IPS DF 6.9 (cell line): ENCODE measurements around the gene NKD2.

ENCODE experiments used
- DNase-seq: peaks from one replicate; pipeline ENCODE4 v3.0.0-alpha.2; 2013; ENCODE audit warnings: low read depth, low spot score
- H3K27ac ChIP-seq: one replicate; pipeline ENCODE4 v1.5.1; 2013; ENCODE audit warnings: low read length, control low read depth
- H3K27me3 ChIP-seq: 2 replicates; pipeline ENCODE4 v1.6.1; 2013; ENCODE audit warnings: mild to moderate bottlenecking, low read length; ENCODE audit not compliant: control insufficient read depth, insufficient read depth
- H3K36me3 ChIP-seq: 2 replicates; pipeline ENCODE4 v1.6.1; 2013; ENCODE audit warnings: low read length; ENCODE audit not compliant: control insufficient read depth, insufficient read depth
- H3K4me1 ChIP-seq: 2 replicates; pipeline ENCODE4 v1.6.1; 2013; ENCODE audit warnings: low read length; ENCODE audit not compliant: control insufficient read depth, insufficient read depth
- H3K4me3 ChIP-seq: 2 replicates; pipeline ENCODE4 v1.5.1; 2013; ENCODE audit warnings: mild to moderate bottlenecking, low read length
- H3K9me3 ChIP-seq: 2 replicates; pipeline ENCODE4 v1.6.1; 2013; ENCODE audit warnings: low read length, inconsistent platforms; ENCODE audit not compliant: control insufficient read depth, insufficient read depth
- WGBS: extraction: QIAGEN DNeasy Blood & Tissue Kit; methylation state at CpG from one replicate; pipeline ENCODE4 v1.1.7; 2013; ENCODE audit warnings: mixed read lengths, missing lambda C conversion rate; ENCODE audit not compliant: insufficient read length, insufficient coverage; 5-methylcytosine and 5-hydroxymethylcytosine counted together

Gene NKD2

GRCh38 chr5:1034986-1035385 lies 26.4 kb downstream of the NKD2 start:
- H3K9me3 ChIP-seq: no peaks in the 10 kb centered on the region

DNA sequence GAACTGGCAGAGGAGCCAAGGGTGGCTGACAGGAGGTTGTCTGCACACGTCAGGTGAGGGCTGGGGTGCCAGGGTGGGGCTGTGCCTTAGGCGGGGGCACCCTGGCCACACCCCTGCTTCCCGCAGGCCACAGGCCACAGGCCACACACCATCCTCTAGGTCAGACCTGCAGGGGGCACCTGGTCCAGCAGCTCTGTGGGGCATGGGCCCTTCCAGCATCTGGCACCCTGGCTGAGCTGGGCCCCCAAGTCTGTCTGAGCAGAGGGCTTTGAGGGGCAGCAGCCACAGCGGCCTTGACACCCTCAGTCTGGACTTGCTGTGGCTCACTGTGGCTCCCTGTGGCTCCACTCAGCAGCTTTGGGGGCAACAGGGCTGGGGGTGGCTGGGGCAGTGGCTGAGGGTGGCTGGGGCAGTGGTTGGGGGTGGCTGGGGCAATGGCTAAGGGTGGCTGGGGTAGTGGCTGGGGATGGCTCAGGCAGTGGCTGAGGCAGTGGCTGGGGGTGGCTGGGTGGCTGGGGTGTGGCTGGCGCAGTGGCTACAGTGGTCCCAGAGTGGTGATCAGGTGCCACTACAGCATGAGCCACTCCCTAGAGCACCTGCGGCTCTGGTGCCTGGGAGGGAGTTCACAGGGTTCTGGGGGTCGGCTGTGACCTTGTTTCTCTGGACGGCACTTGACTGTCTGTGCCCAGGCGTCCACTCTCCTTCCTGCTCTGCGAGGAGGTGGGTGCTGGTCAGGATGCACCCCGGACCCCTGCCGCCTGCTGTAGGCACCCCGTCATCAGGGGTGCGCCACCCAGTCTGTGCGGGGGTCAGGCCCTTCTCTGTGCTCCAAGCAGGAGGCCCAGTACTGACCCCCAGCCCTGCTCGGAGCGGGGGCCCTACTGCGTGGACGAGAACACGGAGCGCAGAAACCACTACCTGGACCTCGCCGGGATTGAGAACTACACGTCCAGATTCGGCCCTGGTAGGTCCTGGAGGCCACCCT lies 27.1 kb downstream of the NKD2 start:
- no peak for DNase-seq
- H3K4me1 ChIP-seq: no peaks in the 10 kb centered on the region; the same call in 1 of the 2 replicates
- no peaks in the 10 kb centered on the region for H3K27me3 ChIP-seq
- no peak overlapping the region for H3K27ac ChIP-seq
- no peaks in the 10 kb centered on the region for H3K9me3 ChIP-seq
- H3K36me3 ChIP-seq: no peaks in the 10 kb centered on the region
- no peak overlapping the region for H3K4me3 ChIP-seq
- no CpG with 5 or more reads among the region's 25 CpGs for WGBS

More at GRCh38 chr5:1034986-1035385, 26.4 kb downstream of the NKD2 start:
- DNase-seq: no peak
- no peaks in the 10 kb centered on the region for H3K36me3 ChIP-seq
- no peak overlapping the region for H3K4me3 ChIP-seq
- no peaks in the 10 kb centered on the region for H3K27me3 ChIP-seq
- H3K4me1 ChIP-seq: peaks cover 2% of the 10 kb centered on the region; the same call in 1 of the 2 replicates
- H3K27ac ChIP-seq: no peak overlapping the region
- WGBS: 100% methylated on average over 2 of the region's 2 CpGs

DNA sequence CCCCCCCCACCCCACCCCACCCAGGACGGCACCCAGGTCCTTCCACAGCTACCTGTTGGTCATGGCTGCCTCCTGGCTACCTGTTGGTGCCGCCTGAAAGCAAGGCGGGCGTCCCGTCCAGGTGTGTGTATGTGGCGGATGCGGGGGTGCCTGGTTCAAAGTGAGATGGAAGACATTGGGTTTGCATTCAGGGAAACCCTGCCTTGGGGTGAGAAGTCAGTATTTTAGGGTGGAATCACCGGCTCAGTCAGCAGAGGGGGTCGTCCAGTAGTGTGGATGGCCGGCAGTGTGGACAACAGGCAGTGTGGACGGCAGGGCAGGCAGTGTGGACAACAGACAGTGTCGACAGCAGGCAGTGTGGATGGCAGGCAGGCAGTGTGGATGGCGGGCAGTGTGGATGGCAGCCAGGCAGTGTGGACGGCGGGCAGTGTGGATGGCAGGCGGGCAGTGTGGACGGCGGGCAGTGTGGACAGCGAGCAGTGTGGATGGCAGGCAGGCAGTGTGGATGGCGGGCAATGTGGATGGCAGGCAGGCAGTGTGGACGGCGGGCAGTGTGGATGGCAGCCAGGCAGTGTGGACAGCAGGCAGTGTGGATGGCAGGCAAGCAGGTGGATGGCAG lies 28.0 kb downstream of the NKD2 start:
- Histone ChIP-seq H3K4me3 (no peak overlapping the region), H3K9me3 (no peaks in the 10 kb centered on the region), H3K4me1 (no peaks in the 10 kb centered on the region; the same call in 1 of the 2 replicates), H3K36me3 (no peaks in the 10 kb centered on the region), H3K27me3 (no peaks in the 10 kb centered on the region), H3K27ac (no peak overlapping the region)
- WGBS: no CpG with 5 or more reads among the region's 22 CpGs
- DNase-seq: no peak

- DNase-seq: no peak
Observed at GRCh38 chr5:1037123-1037670, 28.6 kb downstream of the NKD2 start.

DNA sequence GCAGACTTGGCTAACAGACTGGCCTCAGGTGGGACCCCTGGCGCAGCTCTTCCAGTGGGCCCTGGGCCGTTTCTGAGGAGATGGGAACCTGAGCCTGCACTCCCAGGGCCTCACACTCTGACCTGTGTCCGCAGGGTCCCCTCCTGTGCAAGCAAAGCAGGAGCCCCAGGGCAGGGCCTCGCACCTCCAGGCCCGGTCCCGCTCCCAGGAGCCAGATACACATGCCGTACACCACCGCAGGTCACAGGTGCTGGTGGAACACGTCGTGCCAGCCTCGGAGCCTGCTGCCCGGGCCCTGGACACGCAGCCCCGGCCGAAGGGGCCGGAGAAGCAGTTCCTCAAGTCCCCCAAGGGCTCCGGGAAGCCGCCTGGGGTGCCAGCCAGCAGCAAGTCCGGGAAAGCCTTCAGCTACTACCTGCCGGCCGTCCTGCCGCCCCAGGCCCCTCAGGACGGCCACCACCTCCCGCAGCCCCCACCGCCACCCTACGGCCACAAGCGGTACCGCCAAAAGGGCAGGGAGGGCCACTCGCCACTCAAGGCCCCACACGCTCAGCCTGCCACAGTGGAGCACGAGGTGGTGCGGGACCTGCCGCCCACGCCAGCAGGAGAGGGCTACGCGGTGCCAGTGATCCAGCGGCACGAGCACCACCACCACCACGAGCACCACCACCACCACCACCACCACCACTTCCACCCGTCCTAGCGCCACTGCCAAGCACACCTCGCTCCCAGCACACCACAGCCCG lies 29.2 kb downstream of the NKD2 start:
- H3K4me3 ChIP-seq: no peak overlapping the region
- H3K4me1 ChIP-seq: no peaks in the 10 kb centered on the region
- no peaks in the 10 kb centered on the region for H3K9me3 ChIP-seq
- no peak overlapping the region for H3K27ac ChIP-seq
- WGBS: no CpG with 5 or more reads among the region's 43 CpGs
- no peaks in the 10 kb centered on the region for H3K27me3 ChIP-seq
- no peaks in the 10 kb centered on the region for H3K36me3 ChIP-seq
- no peak for DNase-seq

More at GRCh38 chr5:1037123-1037670, 28.6 kb downstream of the NKD2 start:
- H3K4me1 ChIP-seq: no peaks in the 10 kb centered on the region
- no peaks in the 10 kb centered on the region for H3K36me3 ChIP-seq
- WGBS: no CpG with 5 or more reads among the region's 16 CpGs
- H3K27ac ChIP-seq: no peak overlapping the region
- H3K27me3 ChIP-seq: no peaks in the 10 kb centered on the region
- H3K9me3 ChIP-seq: no peaks in the 10 kb centered on the region
- no peak overlapping the region for H3K4me3 ChIP-seq

GRCh38 chr5:1038417-1039209 lies 30.0 kb downstream of the NKD2 start:
- no peak overlapping the region for H3K4me3 ChIP-seq
- no peak for DNase-seq
- H3K9me3 ChIP-seq: no peaks in the 10 kb centered on the region
- H3K4me1 ChIP-seq: no peaks in the 10 kb centered on the region
- WGBS: no CpG with 5 or more reads among the region's 28 CpGs
- no peaks in the 10 kb centered on the region for H3K27me3 ChIP-seq
- H3K27ac ChIP-seq: no peak overlapping the region
- H3K36me3 ChIP-seq: no peaks in the 10 kb centered on the region

- no peak for DNase-seq
- H3K27me3 ChIP-seq: no peaks in the 10 kb centered on the region
- no peaks in the 10 kb centered on the region for H3K4me1 ChIP-seq
- H3K4me3 ChIP-seq: no peak overlapping the region
- no peak overlapping the region for H3K27ac ChIP-seq
- no CpG with 5 or more reads among the region's 16 CpGs for WGBS
- no peaks in the 10 kb centered on the region for H3K36me3 ChIP-seq
- H3K9me3 ChIP-seq: no peaks in the 10 kb centered on the region
Observed at GRCh38 chr5:1039210-1039548, 30.6 kb downstream of the NKD2 start.

DNA sequence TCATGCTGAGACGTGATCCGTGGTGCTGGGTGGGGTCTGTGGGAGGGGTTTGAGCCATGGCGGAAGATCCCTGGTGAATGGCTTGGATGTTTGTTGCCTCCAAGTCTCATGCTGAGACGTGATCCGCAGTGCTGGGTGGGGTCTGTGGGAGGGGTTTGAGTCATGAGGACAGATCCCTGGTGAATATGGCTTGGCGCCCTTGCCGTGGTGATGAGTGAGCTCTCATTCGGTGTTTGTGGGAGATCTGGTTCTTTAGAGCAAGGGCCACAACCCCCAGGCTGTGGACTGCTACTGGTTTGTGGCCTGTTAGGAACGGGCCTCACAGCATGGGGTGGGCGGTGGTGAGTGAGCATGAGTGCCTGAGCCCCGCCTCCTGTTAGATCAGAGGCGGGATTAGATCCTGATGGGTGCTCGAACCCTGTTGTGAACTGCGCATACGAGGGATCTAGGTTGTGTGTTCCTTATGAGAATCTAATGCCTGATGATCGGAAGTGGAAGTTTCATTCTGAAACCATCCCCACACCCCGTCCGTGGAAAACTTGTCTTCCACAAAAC lies 31.2 kb downstream of the NKD2 start:
- DNase-seq: no peak
- H3K27ac ChIP-seq: no peak overlapping the region
- no peaks in the 10 kb centered on the region for H3K4me1 ChIP-seq
- H3K4me3 ChIP-seq: no peak overlapping the region
- H3K9me3 ChIP-seq: no peaks in the 10 kb centered on the region
- no peaks in the 10 kb centered on the region for H3K36me3 ChIP-seq
- no CpG with 5 or more reads among the region's 18 CpGs for WGBS
- H3K27me3 ChIP-seq: no peaks in the 10 kb centered on the region

- Histone ChIP-seq H3K27me3 (no peaks in the 10 kb centered on the region), H3K27ac (no peak overlapping the region)
Observed at GRCh38 chr5:1040571-1040970, 32.0 kb downstream of the NKD2 start.

More at GRCh38 chr5:1040571-1040970, 32.0 kb downstream of the NKD2 start:
- no peaks in the 10 kb centered on the region for H3K36me3 ChIP-seq
- no peaks in the 10 kb centered on the region for H3K9me3 ChIP-seq
- H3K4me3 ChIP-seq: no peak overlapping the region
- WGBS: no CpG with 5 or more reads among the region's 10 CpGs
- H3K4me1 ChIP-seq: no peaks in the 10 kb centered on the region
- no peak for DNase-seq
